Choroid plexus epithelial cell (primary cell): Measurements from ENCODE around the gene THEM4.
"Not testable (repeated sequence)": the region's sequence is repeated elsewhere in the genome, so short reads cannot be mapped to it uniquely, and the experiment has no call there.

ENCODE experiments used
- DNase-seq: peaks from one replicate; pipeline ENCODE4 v3.0.0-alpha.2; 2010; ENCODE audit warnings: low read depth
- H3K4me3 ChIP-seq: 2 replicates; pipeline ENCODE4 v1.5.1; 2011; ENCODE audit warnings: low read depth, mild to moderate bottlenecking, control low read depth, low read length, moderate library complexity
- CTCF ChIP-seq: conservative IDR thresholded peaks from 2 replicates; pipeline ENCODE4 v1.5.1; 2011; ENCODE audit warnings: low read depth, mild to moderate bottlenecking, control low read depth, inconsistent platforms, low read length, moderate library complexity

THEM4 gene

GRCh38 chr1:151881479-151881878 lies 27.8 kb downstream of the THEM4 start:
- H3K4me3 ChIP-seq: no peak overlapping the region
- no peak for TF ChIP-seq CTCF
- no peak for DNase-seq

- no peak for DNase-seq
- H3K4me3 ChIP-seq: no peak overlapping the region
- TF ChIP-seq CTCF: no peak
Measured at GRCh38 chr1:151875419-151876097, 33.8 kb downstream of the THEM4 start.

GRCh38 chr1:151872776-151873175 lies 36.5 kb downstream of the THEM4 start:
- H3K4me3 ChIP-seq, DNase-seq: not testable (repeated sequence)

- no peak overlapping the region for H3K4me3 ChIP-seq
- no peak for TF ChIP-seq CTCF
- no peak for DNase-seq
Measured at GRCh38 chr1:151871284-151872030, 37.9 kb downstream of the THEM4 start.

GRCh38 chr1:151868486-151868885 lies 40.8 kb downstream of the THEM4 start:
- H3K4me3 ChIP-seq: no peak overlapping the region
- no peak for DNase-seq
- TF ChIP-seq CTCF: no peak

GRCh38 chr1:151867765-151868411 lies 41.4 kb downstream of the THEM4 start:
- TF ChIP-seq CTCF: no peak
- DNase-seq: peak; percentile 88
- no peak overlapping the region for H3K4me3 ChIP-seq

- TF ChIP-seq CTCF: no peak
- peak; percentile 31 for DNase-seq
Measured at GRCh38 chr1:151867321-151867720, 42.0 kb downstream of the THEM4 start.

More at GRCh38 chr1:151867321-151867720, 42.0 kb downstream of the THEM4 start:
- H3K4me3 ChIP-seq: no peak overlapping the region
